Inferior parietal cortex (tissue), 1 donor: ENCODE data around the gene EDC4.
"Not testable (repeated sequence)": the region's sequence is repeated elsewhere in the genome, so short reads cannot be mapped to it uniquely, and the experiment has no call there.

Source experiments
- DNase-seq: peaks from one replicate; pipeline ENCODE4 v3.0.0-alpha.2; 2016; ENCODE audit errors: extremely low spot score

EDC4 gene

GRCh38 chr16:67848118-67848517 lies 24.7 kb upstream of the EDC4 start:
- no peak for DNase-seq

DNA sequence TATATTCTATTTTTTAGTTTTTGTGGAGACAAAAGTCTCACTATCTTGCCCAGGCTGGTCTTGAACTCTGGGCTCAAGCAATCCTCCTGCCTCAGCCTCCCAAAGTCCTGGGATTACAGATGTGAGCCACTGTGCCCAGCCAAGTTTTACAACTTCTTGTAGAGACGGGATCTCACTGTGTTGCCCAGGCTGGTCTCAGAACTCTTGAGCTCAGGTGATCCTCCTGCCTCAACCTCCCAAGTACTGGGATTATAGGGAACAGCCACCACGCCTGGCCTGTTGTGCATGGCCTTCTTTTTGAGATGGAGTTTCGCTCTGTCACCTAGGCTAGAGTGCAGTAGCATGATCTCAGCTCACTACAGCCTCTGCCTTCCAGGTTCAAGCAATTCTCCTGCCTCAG lies 19.2 kb upstream of the EDC4 start:
- no peak for DNase-seq

GRCh38 chr16:67855789-67856188 lies 17.1 kb upstream of the EDC4 start:
- DNase-seq: no peak

DNA sequence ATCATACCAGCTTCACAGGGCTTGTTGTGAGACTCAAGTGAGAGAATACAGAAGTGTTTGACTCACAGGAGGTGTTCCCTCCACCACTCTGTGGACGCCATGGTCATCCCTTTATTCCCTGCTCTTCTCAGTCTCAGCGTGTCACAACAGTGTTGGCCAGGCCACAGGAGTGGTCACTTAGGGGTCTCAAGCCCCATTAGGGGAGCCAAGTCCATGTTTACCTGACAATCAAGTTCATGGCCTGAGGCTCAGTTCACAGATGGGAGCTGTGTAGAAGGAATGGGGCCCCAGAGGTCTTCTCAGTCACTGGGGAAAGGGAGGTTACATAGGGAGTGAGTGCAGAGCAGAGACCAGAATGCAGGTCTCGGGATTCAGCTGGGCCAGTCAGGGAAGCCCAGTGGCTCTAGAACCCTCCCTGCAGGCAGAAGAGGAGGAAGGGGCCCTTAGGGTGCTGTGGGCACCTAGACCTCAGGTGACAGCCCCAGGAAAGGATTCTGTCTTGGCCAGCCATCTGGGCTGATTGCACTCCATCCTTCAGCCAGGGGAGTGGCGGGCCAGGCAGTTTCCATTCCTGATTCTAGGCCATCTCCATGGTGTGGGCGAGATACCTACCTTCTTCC lies 15.8 kb upstream of the EDC4 start:
- no peak for DNase-seq

GRCh38 chr16:67857547-67858233 lies 15.2 kb upstream of the EDC4 start:
- no peak for DNase-seq

DNA sequence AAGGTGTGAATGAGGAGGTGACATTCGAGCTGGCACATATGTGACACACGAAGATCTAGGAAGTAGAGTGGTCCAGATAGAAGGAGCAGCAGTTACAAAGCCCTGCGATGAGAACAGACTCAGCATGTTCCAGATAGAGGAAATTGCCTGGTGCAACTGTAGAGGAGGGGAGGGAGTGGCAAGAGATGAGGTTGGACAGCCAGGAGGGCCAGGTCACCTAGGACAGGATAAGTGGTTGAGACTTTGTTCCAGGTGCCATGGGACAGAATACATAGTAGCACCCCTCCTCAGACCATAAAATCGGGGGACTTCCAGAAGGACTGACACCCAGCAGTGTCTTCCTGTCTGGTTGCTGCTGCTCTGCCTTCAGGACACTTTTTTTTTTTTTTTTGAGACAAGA lies 14.4 kb upstream of the EDC4 start:
- no peak for DNase-seq

- DNase-seq: no peak
These were observed 12.1 kb upstream of the EDC4 start for GRCh38 chr16:67860589-67861398.

DNA sequence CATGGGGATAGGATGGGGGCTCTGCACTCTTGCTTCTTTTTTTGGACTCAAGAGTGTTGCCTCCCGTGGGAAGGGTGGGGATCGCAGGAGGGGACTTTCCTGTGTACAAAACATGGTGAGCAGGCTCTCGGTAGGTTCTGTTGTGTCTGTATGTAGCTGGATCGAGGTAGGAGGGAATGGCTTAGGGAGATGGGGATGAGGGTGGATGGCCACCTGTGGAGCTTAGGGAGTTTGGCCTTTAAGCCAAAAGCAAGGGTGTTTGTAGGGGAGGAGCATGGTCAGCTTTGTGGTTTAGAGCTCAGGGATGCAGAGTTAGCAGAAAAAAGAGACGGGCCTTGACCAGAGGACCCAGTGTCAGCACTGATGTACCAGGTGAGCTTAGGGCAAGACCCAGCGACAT lies 11.0 kb upstream of the EDC4 start:
- no peak for DNase-seq

- DNase-seq: peak; percentile 68
These were observed 9.9 kb upstream of the EDC4 start for GRCh38 chr16:67862623-67863583.

GRCh38 chr16:67864044-67864443 lies 8.8 kb upstream of the EDC4 start:
- not testable (repeated sequence) for DNase-seq

- no peak for DNase-seq
These were observed 8.3 kb upstream of the EDC4 start for GRCh38 chr16:67864594-67864993.

DNA sequence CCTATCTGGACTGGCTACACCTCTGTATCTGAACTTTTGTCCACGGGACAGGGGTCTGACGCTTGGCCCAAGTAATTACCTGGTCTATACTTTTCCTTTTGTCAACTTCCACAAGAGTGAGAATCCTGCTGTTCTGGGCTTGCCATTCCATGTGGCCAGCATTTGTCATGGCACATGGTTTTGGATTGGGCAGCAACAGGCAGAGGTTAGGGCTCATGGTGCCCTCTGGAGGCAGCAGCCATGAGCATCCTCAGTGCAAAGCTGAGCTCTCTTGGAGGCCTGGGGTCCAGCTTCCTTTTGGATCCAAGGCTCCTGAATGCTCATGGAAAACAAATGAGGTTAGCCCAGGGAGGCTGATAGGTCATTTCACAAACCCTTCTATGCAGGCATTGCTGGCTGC lies 7.5 kb upstream of the EDC4 start:
- DNase-seq: no peak

GRCh38 chr16:67868290-67868689 lies 4.6 kb upstream of the EDC4 start:
- DNase-seq: no peak

- DNase-seq: no peak
These were observed 3.2 kb upstream of the EDC4 start for GRCh38 chr16:67869653-67870052.

DNA sequence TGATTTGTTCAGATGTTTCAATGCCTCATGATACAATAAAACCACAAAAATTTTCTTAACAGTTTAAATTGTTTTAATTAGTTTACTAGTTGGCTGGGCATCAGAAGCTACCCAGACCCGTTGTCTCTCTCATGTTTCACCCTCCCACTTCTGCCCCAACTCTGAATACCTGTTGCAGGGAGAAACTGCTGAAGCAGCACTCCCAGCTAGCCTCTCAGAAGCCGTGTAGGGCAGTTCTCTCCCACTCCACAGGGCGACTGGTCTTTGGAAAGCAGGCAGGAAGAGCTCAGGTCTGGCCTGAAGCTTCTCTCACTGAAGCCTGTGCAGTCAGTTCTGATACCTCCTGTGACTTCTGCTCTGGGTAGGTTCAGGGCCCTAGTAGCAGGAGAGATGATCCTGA lies 1.6 kb upstream of the EDC4 start:
- DNase-seq: no peak

GRCh38 chr16:67872131-67872630 lies 671 bp upstream of the EDC4 start:
- no peak for DNase-seq

- no peak for DNase-seq
These were observed 851 bp downstream of the EDC4 start for GRCh38 chr16:67873435-67874370.

DNA sequence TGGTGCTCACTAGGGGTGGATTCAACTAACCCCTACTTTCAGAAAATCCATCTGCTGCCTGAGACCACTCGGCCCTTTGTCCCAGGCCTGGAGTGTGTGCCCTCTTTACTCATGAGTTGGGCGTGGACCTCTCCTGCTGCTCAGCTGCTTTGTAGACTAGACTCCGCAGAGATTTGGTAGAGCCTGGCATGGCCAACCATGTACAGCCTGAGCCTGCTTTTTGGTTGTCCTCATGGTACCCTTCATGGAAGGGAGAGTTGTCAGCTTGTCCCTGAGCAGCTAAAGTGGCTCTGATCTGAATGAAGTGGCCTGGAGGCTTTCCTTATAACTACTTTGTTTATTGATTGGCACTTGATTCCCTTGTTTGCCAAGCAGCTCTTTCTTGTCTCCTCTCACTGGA lies 1.5 kb downstream of the EDC4 start:
- no peak for DNase-seq

DNA sequence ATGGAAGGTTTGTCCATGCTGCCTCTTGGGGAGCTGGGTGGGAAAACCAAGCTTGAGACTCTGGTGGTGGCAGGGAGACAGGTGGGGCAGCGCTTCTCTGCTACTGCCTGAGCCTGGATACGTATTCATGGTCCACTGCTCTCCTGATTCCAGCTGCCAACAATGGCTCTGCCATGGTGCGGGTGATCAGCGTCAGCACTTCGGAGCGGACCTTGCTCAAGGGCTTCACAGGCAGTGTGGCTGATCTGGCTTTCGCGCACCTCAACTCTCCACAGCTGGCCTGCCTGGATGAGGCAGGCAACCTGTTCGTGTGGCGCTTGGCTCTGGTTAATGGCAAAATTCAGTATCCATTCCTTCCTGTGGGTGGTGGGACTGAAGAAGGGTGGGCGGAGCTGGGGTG lies 4.2 kb downstream of the EDC4 start:
- DNase-seq: no peak

DNA sequence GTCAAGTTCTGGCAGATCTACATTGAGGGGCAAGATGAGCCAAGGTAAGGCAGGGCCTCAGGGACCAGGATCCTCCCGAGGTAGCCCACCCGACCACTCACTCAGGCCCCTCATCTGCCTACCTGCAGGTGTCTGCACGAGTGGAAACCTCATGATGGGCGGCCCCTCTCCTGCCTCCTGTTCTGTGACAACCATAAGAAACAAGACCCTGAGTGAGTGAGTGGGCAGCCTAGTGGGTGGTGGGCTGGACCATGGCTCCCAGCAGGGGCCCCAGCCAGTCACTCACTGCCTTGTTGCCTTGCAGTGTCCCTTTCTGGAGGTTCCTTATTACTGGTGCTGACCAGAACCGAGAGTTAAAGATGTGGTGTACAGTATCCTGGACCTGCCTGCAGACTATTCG lies 5.4 kb downstream of the EDC4 start:
- DNase-seq: no peak

DNA sequence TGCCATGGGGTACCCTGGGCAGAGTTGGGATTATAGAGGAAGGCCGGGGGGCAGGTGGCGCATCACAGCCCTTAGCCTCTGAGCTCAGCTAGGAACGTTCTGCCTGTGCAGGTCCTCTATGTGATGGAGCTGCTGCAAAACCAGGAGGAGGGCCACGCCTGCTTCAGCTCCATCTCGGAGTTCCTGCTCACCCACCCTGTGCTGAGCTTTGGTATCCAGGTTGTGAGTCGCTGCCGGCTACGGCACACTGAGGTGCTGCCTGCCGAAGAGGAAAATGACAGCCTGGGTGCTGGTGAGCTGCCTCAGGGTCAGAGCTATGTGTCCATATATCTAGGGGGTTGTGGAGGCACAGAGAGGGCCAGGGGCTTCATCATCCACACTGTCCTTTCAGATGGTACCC lies 6.0 kb downstream of the EDC4 start:
- DNase-seq: no peak
